DMS 273 (cell line): ENCODE measurements around the gene TACR1.
A peak's percentile ranks its signal among the peaks of the same experiment; 100 is the strongest.

Experiments used
- DNase-seq: peaks from one replicate; lab custom pipeline; 2025; ENCODE audit not compliant: unreplicated experiment; lab: John Stamatoyannopoulos, UW

The TACR1 gene

DNA sequence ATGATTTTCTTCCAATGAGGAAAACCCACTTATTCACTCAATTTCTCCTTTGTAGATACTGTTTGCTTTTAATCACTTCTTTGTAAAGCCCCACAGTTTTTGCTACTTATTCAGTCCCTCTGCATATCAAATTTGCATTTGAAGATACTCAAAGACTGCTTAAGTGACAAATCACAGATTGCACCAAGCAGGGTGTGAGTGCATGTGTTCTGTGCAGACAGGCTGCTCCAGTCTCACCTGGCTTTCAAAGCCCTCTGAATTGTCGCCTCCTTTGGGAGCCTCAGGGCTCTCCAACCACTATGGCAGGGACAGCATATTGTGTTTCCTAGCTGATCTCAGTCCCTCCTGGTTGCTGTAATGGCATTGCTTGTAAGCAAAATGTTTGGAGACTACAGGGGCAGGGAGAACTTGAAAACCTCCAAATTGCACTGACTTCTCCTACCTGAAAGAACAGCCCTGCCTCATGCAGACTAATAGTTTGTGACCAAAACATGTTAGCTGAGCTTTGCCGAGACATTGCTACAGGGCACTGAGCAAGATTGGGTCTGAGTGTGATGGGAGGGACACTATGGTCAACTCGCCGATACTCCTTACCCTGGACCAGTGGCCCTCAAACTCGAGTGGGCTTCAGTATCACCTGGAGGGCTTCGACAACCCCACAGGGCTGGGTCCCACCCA lies 144.0 kb downstream of the TACR1 start:
- no peak for DNase-seq

DNA sequence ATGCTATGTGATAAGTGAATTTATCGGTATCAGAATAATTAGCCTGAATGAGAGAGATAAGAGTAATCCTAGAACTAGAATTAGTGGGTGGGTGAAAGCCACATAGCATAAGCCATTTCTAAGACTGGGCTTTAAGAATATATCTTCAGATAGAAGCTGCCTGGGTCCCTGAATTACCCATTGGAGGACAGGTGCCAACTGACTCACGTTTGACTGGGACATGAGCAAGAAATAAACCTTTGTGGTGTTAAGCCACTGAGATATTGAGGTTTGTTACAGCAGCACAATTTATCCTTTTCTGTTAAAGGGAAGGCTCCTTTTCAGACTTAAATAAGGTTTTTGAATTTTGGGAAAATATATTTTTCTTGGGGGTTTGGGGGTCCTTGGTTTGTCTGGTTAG lies 145.0 kb downstream of the TACR1 start:
- no peak for DNase-seq

DNA sequence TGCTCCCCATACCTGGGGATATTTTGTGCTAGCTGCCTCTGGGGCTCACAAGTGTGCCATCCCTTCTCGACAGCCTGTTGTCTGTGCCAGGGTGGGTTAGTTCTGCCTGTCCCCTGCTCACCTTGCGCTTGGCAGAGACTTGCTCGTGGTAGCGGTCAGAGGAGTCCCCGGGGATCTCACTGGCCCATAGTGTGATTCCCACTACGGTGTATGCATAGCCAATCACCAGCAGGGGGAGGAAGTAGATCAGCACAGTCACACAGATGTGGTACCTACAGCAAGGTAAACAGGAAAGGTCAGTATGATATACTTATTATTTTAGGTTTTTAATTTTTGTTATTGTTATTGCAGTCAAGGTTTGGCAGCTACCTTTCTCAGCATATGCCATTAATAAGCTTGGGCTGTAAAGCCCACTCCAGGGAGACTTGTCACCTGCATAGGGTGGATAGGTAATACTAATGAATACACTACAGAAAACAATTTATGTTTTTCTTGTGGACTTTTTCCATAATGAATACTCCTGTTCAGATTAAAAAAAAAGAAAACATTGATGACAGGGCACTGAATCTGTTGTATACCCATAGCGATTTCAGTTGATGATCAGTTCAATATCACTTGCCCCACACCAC lies 145.7 kb downstream of the TACR1 start:
- peak; percentile 68 for DNase-seq

DNA sequence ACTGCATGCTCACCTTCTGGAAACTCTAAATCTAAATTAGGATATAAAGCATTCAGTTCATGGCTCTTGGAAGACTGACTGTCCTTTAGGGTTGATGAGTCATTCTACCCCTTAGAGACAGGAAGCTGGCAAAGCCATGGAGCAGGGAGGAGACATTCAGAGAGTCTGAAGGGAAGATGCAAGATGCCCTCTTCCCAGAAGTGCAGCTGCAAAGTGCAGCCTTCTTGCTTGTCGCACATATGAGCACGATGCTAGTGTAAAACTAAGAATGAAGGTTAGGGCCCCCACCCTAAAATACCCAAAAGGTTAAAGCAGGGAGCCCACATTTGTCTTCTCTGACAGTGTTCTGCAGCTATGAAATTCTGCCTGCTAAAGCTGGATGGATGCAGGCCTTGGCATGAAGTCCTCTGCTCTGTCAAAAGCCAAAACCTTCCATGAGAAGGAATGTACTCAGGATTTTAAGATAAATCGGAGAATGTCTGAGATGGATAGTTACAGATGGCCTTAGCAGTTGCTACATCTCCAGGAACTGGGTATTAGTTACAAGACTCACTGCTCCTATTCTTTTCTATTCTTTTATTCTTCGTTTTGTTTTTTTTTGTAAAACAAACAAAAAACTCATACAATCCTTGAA lies 151.2 kb downstream of the TACR1 start:
- DNase-seq, result peak; percentile 11

DNA sequence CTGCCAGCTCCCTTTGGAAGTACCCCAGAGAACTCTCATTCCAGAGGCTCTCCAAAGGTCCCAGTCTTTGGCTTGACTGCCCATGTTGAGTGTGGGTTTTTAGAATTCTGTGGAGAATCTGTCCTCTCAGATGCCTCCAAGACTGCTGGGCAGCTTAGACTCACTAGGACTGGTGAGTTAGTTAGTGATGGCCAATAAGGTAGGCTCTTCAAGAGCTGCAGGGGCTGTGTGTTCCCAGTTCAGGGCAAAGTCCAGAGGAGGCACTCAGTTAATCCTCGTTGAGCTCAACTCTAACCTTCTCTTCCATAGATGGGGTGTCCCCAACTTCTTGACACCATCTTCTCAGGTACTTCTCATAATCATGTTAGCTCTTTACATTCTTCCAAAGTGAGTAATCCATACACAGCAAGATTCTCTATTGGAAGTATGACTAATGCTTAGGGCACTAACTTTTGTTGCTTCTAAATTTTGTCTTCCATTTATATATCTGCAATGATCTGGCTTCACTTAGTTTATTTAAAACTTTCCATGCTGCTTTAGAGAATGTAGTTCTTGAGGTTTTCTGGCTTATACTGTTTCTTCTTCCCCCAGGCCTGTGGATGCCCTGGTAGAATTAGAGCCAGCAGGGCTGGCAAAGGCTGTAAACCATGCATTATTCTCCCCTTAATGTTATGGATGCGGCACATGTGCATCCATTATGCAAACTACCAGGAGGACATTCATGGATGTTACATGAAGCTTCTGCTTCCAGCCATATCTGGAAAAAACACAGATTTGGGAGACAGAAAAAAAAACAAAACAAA lies 151.9 kb downstream of the TACR1 start:
- no peak for DNase-seq

DNA sequence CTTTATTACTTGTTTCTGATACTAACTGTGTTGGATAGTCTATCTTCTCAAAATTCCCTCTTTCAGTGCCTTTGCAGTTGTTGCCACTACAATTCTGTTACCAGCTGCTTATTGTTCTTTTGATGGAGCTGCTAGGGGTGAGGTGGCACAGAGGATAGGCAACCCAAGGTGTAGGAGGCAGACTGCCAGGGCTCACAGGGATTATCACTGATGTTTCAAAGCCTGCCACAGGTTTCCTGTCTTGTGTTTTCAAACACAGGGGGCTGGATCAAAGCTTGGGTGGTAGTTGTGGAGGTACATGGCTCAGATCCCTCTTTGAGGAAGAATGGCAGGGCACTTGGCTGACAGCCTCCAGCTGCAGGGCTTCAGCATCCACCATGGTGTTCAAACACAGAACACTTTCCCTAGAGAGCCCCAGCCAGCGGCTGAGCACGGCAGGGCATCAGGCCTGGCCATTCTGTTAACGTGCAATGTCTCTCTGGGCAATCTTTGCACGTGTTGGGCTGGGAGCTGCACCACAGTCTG lies 153.7 kb downstream of the TACR1 start:
- no peak for DNase-seq

DNA sequence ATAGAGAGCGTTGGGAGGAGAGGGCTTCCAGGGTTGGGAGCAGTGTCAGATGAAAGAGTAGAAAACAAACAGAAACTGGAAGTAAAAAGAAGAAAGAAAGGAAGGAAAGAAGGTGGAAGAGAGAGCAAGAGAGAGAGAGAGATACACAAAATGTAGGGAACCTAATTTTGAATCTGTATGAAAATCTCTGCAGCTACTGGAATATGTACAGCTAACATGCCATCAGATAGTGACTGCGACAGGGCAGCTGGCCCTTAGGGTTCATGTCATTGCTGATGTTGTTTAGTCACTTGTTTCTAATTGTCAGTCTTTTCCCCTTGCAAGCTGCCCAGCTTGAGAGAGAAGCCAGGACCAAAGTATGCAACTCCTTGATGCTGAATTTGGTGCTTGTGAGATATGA lies 155.0 kb downstream of the TACR1 start:
- DNase-seq, result no peak

DNA sequence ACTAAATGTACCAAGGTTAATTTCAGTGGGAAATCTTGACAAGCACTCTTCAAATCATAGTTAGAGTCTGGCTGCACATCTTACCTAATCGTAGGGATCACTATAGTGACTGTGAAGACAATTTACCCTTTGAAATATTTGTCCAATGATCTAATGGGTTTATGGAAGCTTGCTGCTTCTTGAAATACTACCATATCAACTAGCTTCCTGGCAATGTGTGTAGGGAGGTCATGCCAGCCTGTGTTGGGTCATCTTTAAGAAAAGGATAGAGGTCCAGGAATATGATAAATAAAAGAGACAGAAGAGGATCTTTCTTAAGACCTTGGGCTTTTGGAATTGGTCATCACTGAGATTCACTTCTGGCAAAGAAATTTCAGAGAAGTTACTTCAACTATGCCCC lies 156.5 kb downstream of the TACR1 start:
- no peak for DNase-seq

DNA sequence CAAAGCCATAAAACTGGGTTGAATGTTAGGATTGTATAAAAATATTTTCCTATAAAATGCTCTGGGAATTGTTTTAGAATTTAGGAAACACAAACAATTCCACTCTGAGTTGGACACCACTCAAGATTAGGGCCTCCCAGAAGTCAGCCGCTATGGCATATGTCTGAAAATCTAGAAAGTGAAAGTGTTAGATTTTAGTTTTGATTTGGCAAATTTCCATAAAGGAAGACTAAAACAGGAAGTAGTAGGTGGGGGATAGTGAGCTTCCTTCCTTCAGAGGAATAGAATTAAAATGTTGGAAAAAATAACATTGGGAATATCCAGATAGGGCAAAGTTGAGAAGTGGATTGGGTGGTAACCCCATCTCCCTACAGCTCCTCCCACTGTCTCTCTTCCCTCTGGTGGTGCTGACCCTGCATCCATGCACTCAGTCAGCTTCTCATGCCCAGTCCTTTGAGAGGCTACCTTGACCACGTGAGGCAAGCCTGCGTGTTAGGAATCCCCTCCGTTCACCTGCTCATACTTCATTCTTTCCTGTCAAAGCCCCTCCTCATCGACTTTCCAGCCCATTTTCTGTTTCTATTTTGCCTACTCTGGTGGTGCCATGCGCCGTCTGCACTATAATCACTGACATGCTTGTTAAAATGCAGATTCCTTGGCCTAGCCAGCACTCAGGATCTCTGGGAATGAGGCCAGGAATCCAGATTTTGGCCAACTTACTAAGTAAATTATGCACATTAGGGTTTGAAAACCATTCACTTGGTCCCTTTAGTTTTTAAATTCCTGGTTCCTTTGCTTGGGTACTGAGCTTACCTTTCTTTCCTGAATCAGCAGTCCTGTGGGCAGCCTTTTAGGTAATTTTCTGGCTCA lies 157.4 kb downstream of the TACR1 start:
- DNase-seq, result no peak

DNA sequence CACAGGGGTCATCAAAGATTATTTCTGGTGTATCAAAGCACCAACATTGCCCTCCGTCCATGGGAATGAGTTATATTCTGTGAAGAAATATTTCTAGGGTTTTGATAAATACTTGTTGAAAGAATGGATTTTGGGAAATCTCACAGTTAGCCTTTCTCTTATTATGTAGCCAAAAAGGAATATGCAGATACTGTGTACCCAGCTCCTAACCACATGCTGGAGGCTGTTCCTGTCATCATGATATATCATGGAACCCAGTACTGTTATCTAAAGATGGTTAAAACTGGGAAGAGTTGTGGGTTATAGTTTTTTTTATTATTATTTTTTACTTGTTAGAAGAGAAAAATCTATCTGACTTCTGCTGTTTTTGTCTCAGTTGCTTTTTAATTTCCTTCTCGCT lies 158.1 kb downstream of the TACR1 start:
- DNase-seq, result no peak

DNA sequence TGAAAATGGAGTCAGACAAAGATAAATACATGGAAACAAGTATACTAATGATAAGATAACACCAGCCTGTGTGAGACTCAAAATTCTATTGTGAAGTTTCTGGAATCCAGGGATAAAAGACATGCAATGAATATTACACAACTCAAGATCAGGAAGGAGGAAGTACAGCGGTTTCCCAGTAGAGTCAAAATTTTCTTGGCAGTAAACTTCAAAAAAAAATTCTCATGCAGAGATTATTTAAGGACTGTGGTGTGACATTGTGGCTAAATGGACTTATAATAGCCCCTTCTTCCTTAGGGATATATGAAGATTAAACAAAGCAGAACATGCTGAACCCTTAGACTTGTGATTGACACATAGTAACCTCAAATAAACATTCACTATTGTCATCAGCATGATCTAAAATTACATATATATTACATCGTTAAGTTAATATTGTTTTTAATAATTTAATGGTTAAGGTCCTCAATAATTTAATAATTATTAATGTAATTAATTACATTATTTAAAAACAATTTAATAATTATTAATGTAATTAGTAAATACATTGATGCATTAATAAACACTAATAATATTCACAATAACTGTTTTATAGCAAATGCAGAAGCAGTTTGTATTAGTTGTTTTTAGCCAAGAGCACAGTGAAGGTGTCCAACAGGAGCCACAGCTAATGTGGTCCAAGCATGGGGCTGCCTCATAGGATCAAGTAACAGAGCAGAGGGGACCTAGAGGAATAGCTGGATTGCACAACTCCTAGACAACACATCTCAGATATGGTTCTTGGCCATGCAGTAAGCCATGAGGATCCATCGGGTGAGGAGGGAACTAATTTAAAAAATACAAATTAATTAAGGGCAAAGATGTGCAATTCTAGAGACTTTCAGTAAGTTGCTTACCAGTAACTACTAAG lies 163.6 kb downstream of the TACR1 start:
- DNase-seq, result no peak

DNA sequence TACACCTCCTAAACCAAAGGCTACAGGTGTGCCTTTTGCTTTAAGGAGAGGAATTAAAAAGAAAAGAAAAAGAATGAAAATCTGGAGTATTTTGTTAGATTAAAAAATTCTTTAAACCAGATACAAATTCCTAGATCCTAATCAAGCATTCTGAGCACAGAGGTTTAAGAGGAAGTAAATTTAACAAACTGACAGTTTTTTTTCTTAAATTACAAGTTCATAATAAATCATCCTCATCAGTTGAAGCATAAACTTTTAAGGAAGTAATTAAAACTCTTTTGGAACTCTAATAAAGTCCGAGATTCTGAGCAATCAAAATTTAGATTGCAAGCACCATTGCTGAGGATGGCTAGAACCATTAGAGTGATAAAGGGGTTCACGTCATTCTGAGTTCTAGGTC lies 165.8 kb downstream of the TACR1 start:
- DNase-seq, result no peak

DNA sequence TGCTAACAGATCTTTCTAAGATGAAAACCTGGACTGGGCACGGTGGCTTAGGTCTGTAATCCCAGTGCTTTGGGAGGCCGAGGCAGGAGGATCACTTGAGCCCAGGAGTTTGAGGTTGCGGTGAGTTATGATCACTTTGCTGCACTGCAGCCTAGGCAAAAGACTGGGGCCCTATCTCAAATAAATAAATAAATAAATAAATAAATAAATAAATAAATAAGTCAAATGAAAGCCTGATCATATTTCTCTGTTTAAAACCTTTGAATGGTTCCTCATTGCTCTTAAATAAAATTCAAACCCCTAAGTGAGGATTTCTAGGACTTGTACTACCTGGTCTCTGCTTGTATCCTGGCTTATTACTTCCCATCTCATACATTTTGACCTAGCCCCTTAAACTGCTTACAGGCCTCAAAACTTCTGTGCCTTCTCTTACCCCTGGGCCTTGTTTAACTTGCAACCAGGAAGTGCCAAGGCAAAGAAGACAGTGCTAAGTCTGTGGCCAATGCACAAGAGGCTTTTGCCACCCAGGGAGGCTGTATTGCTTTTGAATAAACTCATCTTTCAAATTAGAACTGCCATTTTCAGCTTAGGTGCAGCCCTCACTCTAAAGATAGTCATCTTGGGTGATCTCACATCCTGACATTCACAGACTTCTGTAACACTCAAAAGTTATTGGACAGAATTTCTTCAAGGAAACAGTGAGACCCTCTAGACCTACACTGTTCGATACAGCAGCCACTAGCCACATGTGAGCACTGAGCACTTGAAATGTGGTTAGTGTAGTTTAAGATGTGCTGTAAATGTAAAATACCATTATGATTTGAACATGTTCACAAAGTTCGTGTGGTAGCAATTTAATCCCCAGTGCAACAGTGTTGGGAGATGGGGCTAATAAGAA lies 167.2 kb downstream of the TACR1 start:
- DNase-seq, result no peak

DNA sequence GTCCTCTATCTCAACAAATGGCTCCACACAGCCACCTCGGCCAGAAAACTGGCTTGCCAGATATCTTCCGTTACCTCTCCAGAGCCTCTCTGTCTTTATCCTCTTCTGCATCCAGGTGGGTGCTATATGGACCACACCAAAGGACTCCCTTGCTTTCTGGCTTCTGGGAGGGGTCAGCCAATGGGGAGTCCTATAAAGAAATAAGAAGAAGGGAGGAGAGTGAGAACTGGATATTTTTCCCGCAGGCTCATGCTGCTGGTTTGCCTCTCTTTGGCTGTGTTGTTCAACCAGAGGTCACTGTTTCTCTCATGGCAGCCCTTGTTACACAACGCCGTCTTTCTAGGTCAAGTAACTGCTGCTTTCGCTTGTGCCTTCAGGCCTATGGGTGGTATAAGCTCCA lies 168.1 kb downstream of the TACR1 start:
- no peak for DNase-seq

DNA sequence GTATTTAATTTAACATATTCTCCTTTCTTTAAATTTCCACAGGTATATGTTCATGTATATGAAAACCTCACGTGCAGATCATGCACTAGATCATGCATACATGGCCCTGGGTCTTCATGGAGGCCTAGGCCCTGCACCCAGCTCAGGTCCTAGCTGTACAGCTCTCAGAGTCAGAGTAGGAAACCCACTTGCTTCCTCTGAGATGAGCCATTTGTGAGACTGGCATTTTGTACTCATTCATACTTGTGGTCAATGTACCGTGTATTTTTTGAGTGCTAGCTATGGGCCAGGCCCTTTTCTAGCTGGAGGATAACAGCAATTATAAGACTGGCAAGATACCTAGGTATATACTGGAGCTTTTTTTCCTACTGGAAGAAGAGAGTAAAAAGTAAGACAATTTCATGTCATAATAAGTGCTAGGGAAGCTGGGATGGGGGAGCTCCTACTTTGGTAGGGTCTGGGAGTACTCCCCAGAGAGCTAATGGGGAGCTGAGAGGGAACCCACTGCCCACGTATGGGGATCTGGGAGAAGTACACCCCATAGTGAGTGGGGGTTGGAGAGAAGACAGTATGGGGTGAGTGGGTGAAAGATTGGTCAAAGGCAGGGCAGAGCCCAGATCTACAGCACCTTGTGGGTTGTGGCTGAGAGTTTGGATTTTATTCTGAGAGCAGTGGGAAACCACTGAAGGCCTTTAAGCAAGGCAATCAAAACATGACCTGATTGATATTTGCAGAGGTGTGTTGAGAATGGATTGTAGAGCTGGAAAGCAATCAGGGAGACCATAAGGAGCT lies 168.9 kb downstream of the TACR1 start:
- no peak for DNase-seq

DNA sequence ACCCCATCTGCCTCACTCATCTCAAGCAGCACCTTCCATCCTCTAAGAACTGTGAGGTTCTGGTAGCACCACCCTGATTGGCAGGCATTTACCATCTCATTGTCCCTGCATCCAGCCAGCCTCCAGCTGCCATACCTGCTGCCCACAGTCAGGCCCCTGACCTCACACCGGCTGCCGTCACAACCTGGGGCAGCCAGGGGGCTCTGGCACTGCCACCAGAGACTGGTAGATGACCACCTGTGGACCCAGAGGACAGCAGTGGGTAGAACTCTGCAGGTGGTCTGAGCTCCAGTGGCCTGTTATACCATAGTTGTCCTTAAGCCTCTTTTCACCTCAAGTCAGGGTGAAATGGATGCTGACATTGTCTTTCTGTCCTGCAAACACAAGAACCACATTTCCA lies 171.4 kb downstream of the TACR1 start:
- DNase-seq, result no peak

DNA sequence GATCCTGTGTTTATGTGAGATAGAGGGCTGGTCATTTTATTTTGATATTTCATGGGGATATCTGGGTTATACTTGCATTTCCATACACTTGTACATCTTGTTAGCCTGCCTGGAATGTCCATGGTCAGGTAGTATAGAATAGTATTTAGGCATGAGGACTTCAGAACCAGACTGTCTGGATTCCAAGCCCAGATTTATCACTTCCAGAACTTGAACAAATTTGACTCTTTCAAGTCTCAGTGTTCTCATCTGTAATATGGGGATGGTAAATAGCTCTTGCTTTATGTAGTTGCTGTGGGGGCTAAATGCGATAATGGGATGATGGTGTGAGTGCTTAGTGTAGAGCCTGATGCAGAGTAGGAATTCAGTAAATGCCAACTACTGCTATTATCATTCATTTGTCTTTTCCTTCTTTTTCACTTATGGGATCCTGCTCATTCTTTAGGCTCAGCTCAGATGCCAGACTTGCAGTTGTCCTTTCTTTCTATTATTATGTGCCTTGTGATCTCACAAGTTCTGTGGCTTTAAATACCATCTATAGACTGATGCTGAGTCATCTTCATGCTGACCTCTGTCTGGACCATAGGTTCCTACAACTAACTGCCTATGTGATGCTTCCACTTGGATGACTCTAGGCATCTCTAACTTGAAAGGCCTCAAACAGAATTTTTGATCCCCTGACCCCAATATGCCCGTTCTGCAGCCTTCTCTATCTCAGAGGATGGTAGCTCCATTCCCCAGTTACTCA lies 173.5 kb downstream of the TACR1 start:
- no peak for DNase-seq
